Peyer's patch (tissue), 4 donors: ENCODE measurements around the gene SPOCK2. TPM values are rescaled to one million over a fixed set of nuclear protein-coding genes. Genes with fewer than 3 reads are reported as not detected.
A peak's percentile ranks its signal among the peaks of the same experiment; 100 is the strongest.

Experiments used
- DNase-seq, 3 donors: peaks; one replicate each; pipeline ENCODE4 v3.0.0-alpha.2; 2017 to 2019
- H3K27ac ChIP-seq, 4 donors: fragments of 200-600 bp; sonication (generic); one replicate each; pipeline ENCODE4 v1.5.1; 2016 to 2019
- H3K27me3 ChIP-seq, 2 donors: fragments of 200-600 bp; sonication (generic); one replicate each; pipeline ENCODE4 v1.5.1; 2019
- H3K36me3 ChIP-seq, 3 donors: fragments of 200-600 bp; sonication (generic); one replicate each; pipeline ENCODE4 v1.5.1; 2016 to 2019
- H3K4me1 ChIP-seq, 4 donors: fragments of 200-600 bp; sonication (generic); one replicate each; pipeline ENCODE4 v1.5.1; 2016 to 2019
- H3K4me3 ChIP-seq, 4 donors: fragments of 200-600 bp; sonication (generic); 1 replicate in 3 of 4; 2 replicates in 1 of 4; pipeline ENCODE4 v1.5.1; 2016 to 2019; ENCODE audit warnings: mild to moderate bottlenecking in 1 of 4
- H3K9me3 ChIP-seq, 4 donors: fragments of 200-600 bp; sonication (generic); one replicate each; pipeline ENCODE4 v1.5.1; 2016 to 2019; ENCODE audit warnings: mild to moderate bottlenecking in 1 of 4
- CTCF ChIP-seq, 6 experiments: fragments of 450-650 bp in 4 of 6; fragments of 200-600 bp in 2 of 6; sonication (generic) in 1 of 6; IDR thresholded peaks; one replicate each; pipeline ENCODE4 v1.5.1; 2017 to 2019; ENCODE audit warnings: antibody characterized with exemption in 6 of 6, mild to moderate bottlenecking in 3 of 6, moderate library complexity in 1 of 6
- POLR2A ChIP-seq, 2 donors: fragments of 450-650 bp; IDR thresholded peaks; one replicate each; pipeline ENCODE4 v1.5.1; 2017; ENCODE audit warnings: antibody characterized with exemption in 2 of 2, mild to moderate bottlenecking in 2 of 2, moderate library complexity in 2 of 2
- total RNA-seq, 4 donors: library from RNA; depleted of rRNA; stranded (reverse); fragments of >200 nt; gene quantifications; one replicate each; pipeline ENCODE4 v1.1.0, GENCODE V29; 2016

SPOCK2 gene
- total RNA-seq, 4 donors from 2014 or later, result 8.3 to 54.5 (median 11.4) TPM

GRCh38 chr10:72031706-72032105 is 56.6 kb downstream of the SPOCK2 start:
- no peaks in the 10 kb centered on the region for H3K36me3 ChIP-seq
- H3K4me1 ChIP-seq, result peaks cover 0 to 12% (median 1%) of the 10 kb centered on the region in 4 donors
- TF ChIP-seq POLR2A (IDR thresholded peaks at IDR 0.05) (no peak), CTCF (IDR thresholded peaks at IDR 0.05) (no peak)
- no peak for DNase-seq
- H3K27me3 ChIP-seq, result no peaks in the 10 kb centered on the region
- peak overlapping the region in 1 of 4 donors; percentile 43 for H3K27ac ChIP-seq
- H3K4me3 ChIP-seq, result no peak overlapping the region
- no peaks in the 10 kb centered on the region for H3K9me3 ChIP-seq

GRCh38 chr10:72030762-72031543 is 57.4 kb downstream of the SPOCK2 start:
- peaks cover 0 to 12% (median 1%) of the 10 kb centered on the region in 4 donors for H3K4me1 ChIP-seq
- no peaks in the 10 kb centered on the region for H3K9me3 ChIP-seq
- peak overlapping the region in 2 of 4 donors; percentile 43 to 55 for H3K27ac ChIP-seq
- DNase-seq, result peak in 1 of 3 donors; percentile 52
- TF ChIP-seq CTCF (IDR thresholded peaks at IDR 0.05), result no peak
- no peak for TF ChIP-seq POLR2A (IDR thresholded peaks at IDR 0.05)
- no peaks in the 10 kb centered on the region for H3K27me3 ChIP-seq
- no peaks in the 10 kb centered on the region for H3K36me3 ChIP-seq
- no peak overlapping the region for H3K4me3 ChIP-seq

GRCh38 chr10:72029414-72029813 is 58.9 kb downstream of the SPOCK2 start:
- TF ChIP-seq CTCF (IDR thresholded peaks at IDR 0.05) (no peak), POLR2A (IDR thresholded peaks at IDR 0.05) (no peak)
- H3K4me1 ChIP-seq, result peaks cover 0 to 12% (median 1%) of the 10 kb centered on the region in 4 donors
- H3K27ac ChIP-seq, result no peak overlapping the region
- no peak overlapping the region for H3K4me3 ChIP-seq
- no peak for DNase-seq
- H3K36me3 ChIP-seq, result no peaks in the 10 kb centered on the region
- no peaks in the 10 kb centered on the region for H3K9me3 ChIP-seq
- no peaks in the 10 kb centered on the region for H3K27me3 ChIP-seq

- H3K4me3 ChIP-seq, result no peak overlapping the region
- H3K9me3 ChIP-seq, result no peaks in the 10 kb centered on the region
- peak overlapping the region in 2 of 4 donors; percentile 32 to 58 for H3K27ac ChIP-seq
- H3K27me3 ChIP-seq, result no peaks in the 10 kb centered on the region
- no peaks in the 10 kb centered on the region for H3K36me3 ChIP-seq
- DNase-seq, result peak in 1 of 3 donors; percentile 58
- no peak for TF ChIP-seq POLR2A (IDR thresholded peaks at IDR 0.05)
- no peak for TF ChIP-seq CTCF (IDR thresholded peaks at IDR 0.05)
- peaks cover 0 to 12% (median 1%) of the 10 kb centered on the region in 4 donors for H3K4me1 ChIP-seq
Measured at GRCh38 chr10:72027498-72027897, 60.9 kb downstream of the SPOCK2 start.

- Histone ChIP-seq H3K4me3 (no peak overlapping the region), H3K27me3 (no peaks in the 10 kb centered on the region), H3K4me1 (peaks cover 0 to 12% (median 1%) of the 10 kb centered on the region in 4 donors), H3K27ac (peak overlapping the region in 2 of 4 donors; percentile 21 to 32), H3K36me3 (no peaks in the 10 kb centered on the region), H3K9me3 (no peaks in the 10 kb centered on the region)
- DNase-seq, result peak in 1 of 3 donors; percentile 73
- TF ChIP-seq CTCF (IDR thresholded peaks at IDR 0.05), result no peak
- TF ChIP-seq POLR2A (IDR thresholded peaks at IDR 0.05), result no peak
Measured at GRCh38 chr10:72026278-72027111, 61.9 kb downstream of the SPOCK2 start.
